ENCODE measurements around the gene KIF24. TPM values are rescaled to one million over a fixed set of nuclear protein-coding genes. Genes with fewer than 3 reads are reported as not detected.
"Not testable (repeated sequence)": the region's sequence is repeated elsewhere in the genome, so short reads cannot be mapped to it uniquely, and the experiment has no call there.

The KIF24 gene
- total RNA-seq, 1 donor from 2014 or later, result 5.0 TPM

DNA sequence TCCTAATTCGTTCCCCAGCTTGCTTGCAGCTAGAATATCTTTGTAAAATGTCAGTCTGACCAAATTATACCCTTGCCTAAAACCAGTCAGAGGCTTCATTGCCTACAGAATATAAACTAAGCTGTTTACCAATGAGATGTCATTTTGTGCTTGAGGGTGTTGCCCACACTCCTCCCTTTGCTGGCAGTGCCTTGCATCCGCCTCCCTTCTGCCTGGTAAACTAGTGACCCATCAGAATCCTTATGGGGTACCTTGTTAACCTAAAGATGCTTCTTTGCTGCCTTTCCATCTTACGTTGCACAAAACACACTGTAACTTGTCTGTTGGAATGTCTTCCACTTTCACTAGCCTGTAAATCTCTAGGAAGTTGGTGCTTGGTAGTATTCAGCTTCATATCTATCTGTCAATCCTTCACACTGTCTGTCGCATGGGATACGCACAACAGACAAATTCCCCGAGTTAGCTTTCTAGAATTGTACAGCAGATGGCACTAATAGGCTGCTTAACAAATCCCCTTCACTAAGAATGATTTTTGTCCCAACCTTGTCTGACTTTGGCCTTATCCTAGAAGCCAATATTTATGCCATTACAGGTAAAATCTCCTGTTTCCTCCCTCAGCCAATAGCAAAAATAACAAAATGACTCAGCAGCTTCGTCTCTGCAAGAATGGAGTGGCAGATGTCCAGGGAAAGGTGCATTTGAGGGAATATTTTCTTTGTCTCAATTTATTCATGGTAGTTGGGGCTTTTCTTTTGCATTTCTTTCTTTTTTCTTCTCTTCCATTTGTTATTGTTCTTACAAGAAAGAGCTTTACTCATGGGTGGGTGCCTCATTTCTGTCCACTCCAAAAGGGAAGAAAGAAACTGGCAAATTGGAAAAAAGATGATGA lies 3.3 kb upstream of the KIF24 start:
- Mint-ChIP-seq H3K4me1 (ENCODE audit: low read depth) (peaks cover 32% of the 10 kb centered on the region), H3K9me3 (no peaks in the 10 kb centered on the region), H3K27me3 (ENCODE audit: low read depth) (no peaks in the 10 kb centered on the region), H3K4me3 (ENCODE audit: low read depth) (peak overlapping the region; percentile 1), H3K27ac (no peak overlapping the region), H3K36me3 (ENCODE audit: low read depth) (peaks cover 4% of the 10 kb centered on the region)
- no peak for DNase-seq (ENCODE audit: low spot score)
- intact Hi-C loops (cut with micrococcal nuclease), result loop anchor here (5.0 kb wide), 1 partner anchor 280 kb away; the partner anchor contains the start of gene RPP25L

DNA sequence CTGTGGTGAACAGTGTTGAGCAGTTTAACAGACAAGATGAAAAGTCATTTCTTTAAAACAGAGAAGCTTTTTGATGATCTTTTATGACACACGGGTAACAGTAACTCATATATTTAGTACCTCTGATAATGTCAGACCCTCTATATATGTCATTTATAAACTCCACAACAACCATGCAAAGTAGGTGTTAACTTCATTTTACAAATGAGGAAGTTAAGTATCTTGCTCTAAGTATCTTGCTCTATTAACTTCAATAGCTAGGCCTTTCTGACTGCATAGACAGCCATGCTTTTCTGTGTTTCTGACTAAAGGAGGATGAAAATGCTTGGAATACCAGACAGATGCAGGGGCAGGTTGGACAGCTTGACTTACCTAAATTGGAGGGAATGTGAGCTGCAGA lies 2.1 kb upstream of the KIF24 start:
- no peak for DNase-seq (ENCODE audit: low spot score)
- intact Hi-C loops (cut with micrococcal nuclease), result loop anchor here (5.0 kb wide), 1 partner anchor 281 kb away; the partner anchor contains the start of gene RPP25L
- Mint-ChIP-seq H3K27ac (peak overlapping the region; percentile 1), H3K36me3 (ENCODE audit: low read depth) (peaks cover 4% of the 10 kb centered on the region), H3K9me3 (no peaks in the 10 kb centered on the region), H3K4me3 (ENCODE audit: low read depth) (peak overlapping the region; percentile 31), H3K27me3 (ENCODE audit: low read depth) (no peaks in the 10 kb centered on the region), H3K4me1 (ENCODE audit: low read depth) (peaks cover 38% of the 10 kb centered on the region)

DNA sequence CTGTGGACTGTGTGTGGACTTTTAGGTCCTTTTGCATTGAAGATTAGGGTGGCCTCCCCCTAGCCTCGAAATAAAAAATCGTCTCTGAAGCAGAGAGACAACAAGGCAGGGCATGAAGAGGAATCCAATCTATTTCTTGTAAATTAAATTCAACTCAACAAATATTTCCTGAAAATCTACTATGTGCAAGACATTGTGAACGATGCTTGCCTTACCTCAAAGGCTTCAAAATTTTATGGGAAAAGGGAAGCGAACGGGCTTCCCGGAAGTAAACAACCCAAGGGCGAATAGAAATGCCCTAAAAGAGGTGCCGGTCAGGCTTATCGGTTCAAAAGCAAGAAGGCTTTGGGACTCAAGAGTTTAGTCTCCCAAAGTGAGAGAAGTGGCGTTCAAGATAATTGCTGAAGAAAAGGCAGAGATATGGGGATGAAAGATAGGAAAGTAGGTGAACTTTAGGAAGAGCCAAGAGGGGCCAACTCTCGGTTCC lies 525 bp downstream of the KIF24 start:
- no peaks in the 10 kb centered on the region for H3K27me3 Mint-ChIP-seq (ENCODE audit: low read depth)
- no peak for DNase-seq (ENCODE audit: low spot score)
- H3K27ac Mint-ChIP-seq, result peak overlapping the region; percentile 94
- intact Hi-C loops (cut with micrococcal nuclease), result loop anchor here (1.0 kb wide), 1 partner anchor 205 kb away; no protein-coding TSS in a partner anchor
- H3K9me3 Mint-ChIP-seq, result no peaks in the 10 kb centered on the region
- H3K36me3 Mint-ChIP-seq (ENCODE audit: low read depth), result no peaks in the 10 kb centered on the region
- H3K4me3 Mint-ChIP-seq (ENCODE audit: low read depth), result peak overlapping the region; percentile 98
- H3K4me1 Mint-ChIP-seq (ENCODE audit: low read depth), result peaks cover 34% of the 10 kb centered on the region

DNA sequence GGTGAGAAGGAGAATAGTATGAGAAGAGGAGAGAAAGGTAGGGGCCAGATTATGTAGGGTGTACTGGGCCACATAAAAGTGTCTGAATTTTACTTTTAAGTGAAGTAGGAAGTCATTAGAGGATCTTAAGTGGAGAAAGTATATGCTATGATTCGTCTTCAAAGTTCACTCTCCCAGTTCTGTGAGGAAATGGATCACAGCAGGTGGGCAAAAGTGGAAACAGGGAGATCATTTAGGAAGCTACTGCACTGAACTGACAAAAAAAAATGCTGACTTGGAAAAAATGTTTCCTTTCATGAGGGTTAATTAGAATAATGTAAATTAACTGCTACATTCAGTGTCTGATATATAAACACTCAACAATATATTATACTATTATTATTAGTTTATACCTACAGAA lies 2.4 kb downstream of the KIF24 start:
- no peaks in the 10 kb centered on the region for H3K27me3 Mint-ChIP-seq (ENCODE audit: low read depth)
- H3K9me3 Mint-ChIP-seq, result no peaks in the 10 kb centered on the region
- intact Hi-C loops (cut with micrococcal nuclease), result no loop called here
- peaks cover 22% of the 10 kb centered on the region for H3K4me1 Mint-ChIP-seq (ENCODE audit: low read depth)
- H3K4me3 Mint-ChIP-seq (ENCODE audit: low read depth), result no peak overlapping the region
- no peaks in the 10 kb centered on the region for H3K36me3 Mint-ChIP-seq (ENCODE audit: low read depth)
- no peak overlapping the region for H3K27ac Mint-ChIP-seq
- no peak for DNase-seq (ENCODE audit: low spot score)

DNA sequence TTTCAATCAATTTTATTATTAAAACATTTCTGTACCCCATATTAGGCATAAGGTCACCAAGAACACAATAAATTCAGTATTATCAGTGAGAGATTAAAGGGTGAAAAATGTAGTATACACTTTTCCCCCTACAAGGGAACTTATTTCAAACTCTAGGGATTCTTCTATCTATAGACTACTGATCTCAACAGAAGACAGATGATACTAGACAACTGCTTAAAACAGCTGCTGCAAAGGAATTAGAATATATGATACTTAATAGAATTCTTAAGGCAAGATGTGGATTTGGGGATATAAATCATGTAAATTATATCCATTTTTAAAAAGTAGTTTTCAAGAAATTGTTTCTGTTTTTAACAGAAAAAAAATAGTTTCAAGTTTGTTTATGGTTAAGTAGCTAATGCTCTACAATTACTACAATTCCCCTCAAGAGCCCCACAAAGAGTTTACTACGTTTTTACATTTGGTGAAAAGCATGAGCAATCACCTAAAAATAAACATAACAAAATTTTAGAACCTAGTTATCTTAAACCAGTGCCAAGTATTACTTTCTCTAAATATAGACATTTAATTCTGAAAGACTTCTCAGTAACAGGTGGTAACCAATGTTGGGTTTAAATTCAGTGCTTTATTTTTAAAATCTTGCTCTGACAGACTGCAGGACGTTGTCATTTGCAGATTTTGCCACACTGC lies 6.0 kb downstream of the KIF24 start:
- Mint-ChIP-seq H3K27me3 (ENCODE audit: low read depth) (no peaks in the 10 kb centered on the region), H3K36me3 (ENCODE audit: low read depth) (no peaks in the 10 kb centered on the region), H3K4me1 (ENCODE audit: low read depth) (peaks cover 11% of the 10 kb centered on the region), H3K9me3 (no peaks in the 10 kb centered on the region), H3K4me3 (ENCODE audit: low read depth) (no peak overlapping the region), H3K27ac (no peak overlapping the region)
- intact Hi-C loops (cut with micrococcal nuclease), result no loop called here
- no peak for DNase-seq (ENCODE audit: low spot score)

DNA sequence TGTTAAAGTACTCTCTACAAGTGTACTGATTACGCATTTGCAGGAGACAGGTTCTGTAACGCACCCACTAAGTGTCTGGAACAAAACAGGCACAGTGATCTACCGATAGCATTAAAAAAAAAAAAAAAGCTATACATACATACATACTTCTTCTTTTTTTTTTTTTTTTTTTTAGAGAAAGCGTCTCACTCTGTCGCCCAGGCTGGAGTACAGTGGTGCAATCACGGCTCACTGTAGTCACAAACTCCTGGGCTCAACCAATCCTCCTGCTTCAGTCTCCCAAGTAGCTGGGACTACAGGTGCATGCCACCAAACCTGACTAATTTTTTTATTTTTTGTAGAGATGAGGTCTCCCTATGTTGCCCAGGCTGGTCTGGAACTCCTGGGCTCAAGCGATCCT lies 7.6 kb downstream of the KIF24 start:
- Mint-ChIP-seq H3K9me3 (no peaks in the 10 kb centered on the region), H3K4me1 (ENCODE audit: low read depth) (peaks cover 1% of the 10 kb centered on the region), H3K4me3 (ENCODE audit: low read depth) (no peak overlapping the region), H3K36me3 (ENCODE audit: low read depth) (no peaks in the 10 kb centered on the region), H3K27ac (no peak overlapping the region), H3K27me3 (ENCODE audit: low read depth) (no peaks in the 10 kb centered on the region)
- no peak for DNase-seq (ENCODE audit: low spot score)
- intact Hi-C loops (cut with micrococcal nuclease), result no loop called here

DNA sequence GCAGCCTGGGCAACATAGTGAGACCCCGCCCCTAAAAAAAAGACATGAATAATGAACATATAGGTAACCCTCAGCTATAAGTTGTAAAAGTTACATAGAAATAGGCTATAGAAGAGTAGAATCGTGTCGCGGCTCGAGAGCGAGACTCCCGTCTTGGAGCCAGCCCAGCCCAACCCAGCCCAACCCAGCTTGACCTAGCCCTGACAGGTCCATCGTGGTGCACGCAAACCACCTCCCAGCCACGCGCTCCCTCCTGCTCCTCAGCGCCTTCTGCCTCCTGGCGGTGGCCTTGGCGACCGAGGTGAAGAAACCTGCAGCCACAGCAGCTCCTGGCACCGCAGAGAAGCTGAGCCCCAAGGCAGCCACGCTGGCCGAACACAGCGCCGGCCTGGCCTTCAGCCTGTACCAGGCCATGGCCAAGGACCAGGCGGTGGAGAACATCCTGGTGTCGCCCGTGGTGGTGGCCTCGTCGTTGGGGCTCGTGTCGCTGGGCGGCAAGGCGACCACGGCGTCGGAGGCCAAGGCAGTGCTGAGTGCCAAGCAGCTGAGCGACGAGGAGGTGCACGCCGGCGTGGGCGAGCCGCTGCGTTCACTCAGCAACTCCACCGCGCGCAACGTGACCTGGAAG lies 10.8 kb downstream of the KIF24 start:
- Mint-ChIP-seq H3K36me3 (ENCODE audit: low read depth) (no peaks in the 10 kb centered on the region), H3K27me3 (ENCODE audit: low read depth) (no peaks in the 10 kb centered on the region), H3K9me3 (no peaks in the 10 kb centered on the region), H3K27ac (no peak overlapping the region), H3K4me3 (ENCODE audit: low read depth) (no peak overlapping the region), H3K4me1 (ENCODE audit: low read depth) (no peaks in the 10 kb centered on the region)
- intact Hi-C loops (cut with micrococcal nuclease), result no loop called here
- DNase-seq (ENCODE audit: low spot score), result no peak

DNA sequence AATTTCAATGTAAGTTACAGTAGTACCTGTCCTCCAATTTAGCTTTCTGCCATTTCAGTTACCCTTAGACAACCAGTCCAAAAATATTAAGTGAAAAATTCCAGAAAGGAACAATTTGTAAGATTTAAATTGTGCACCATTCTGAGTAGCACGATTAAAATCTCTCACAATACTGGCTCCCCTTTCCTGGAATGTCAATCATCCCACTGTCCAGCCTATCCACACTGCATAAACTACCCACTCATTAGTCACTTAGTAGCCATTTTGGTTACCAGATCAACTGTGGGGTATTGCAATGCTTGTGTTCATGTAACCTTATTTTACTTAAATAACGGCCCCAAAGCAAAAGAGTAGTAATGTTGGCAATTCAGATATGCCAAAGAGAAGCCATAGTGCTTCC lies 11.6 kb downstream of the KIF24 start:
- DNase-seq (ENCODE audit: low spot score), result no peak
- H3K27ac Mint-ChIP-seq, result no peak overlapping the region
- no peak overlapping the region for H3K4me3 Mint-ChIP-seq (ENCODE audit: low read depth)
- no peaks in the 10 kb centered on the region for H3K4me1 Mint-ChIP-seq (ENCODE audit: low read depth)
- no peaks in the 10 kb centered on the region for H3K36me3 Mint-ChIP-seq (ENCODE audit: low read depth)
- no peaks in the 10 kb centered on the region for H3K9me3 Mint-ChIP-seq
- H3K27me3 Mint-ChIP-seq (ENCODE audit: low read depth), result no peaks in the 10 kb centered on the region
- intact Hi-C loops (cut with micrococcal nuclease), result no loop called here

DNA sequence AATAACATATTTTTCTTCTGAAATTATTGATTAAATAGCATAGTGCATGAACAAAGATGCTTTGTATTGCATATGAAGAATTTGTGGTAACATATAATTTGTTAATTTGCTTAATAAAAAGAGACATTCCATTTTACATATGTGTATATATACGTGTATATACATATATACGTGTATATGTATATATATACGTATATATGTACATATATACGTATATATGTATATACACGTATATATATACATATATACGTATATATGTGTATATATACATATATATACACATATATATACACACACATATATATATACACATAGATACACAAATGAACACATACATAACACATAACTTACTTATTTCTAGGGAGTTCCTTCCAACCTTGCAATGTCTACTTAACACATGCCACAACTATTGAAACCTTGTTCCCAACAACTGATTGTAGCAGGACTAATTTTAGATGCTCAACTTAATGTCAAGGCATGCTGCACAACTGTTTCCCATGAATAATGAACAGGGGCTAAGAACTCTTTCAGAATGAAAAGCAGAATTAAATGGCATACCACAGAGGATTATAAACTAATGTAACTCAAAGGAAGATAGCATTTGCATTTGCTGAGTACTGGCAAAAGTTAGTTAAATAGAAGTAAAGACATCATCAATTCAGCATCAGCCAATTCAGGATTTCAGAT lies 17.4 kb downstream of the KIF24 start:
- intact Hi-C loops (cut with micrococcal nuclease), result no loop called here
- no peaks in the 10 kb centered on the region for H3K36me3 Mint-ChIP-seq (ENCODE audit: low read depth)
- no peaks in the 10 kb centered on the region for H3K27me3 Mint-ChIP-seq (ENCODE audit: low read depth)
- no peaks in the 10 kb centered on the region for H3K9me3 Mint-ChIP-seq
- H3K4me1 Mint-ChIP-seq (ENCODE audit: low read depth), result no peaks in the 10 kb centered on the region
- H3K27ac Mint-ChIP-seq, result no peak overlapping the region
- DNase-seq (ENCODE audit: low spot score), result no peak
- H3K4me3 Mint-ChIP-seq (ENCODE audit: low read depth), result no peak overlapping the region

DNA sequence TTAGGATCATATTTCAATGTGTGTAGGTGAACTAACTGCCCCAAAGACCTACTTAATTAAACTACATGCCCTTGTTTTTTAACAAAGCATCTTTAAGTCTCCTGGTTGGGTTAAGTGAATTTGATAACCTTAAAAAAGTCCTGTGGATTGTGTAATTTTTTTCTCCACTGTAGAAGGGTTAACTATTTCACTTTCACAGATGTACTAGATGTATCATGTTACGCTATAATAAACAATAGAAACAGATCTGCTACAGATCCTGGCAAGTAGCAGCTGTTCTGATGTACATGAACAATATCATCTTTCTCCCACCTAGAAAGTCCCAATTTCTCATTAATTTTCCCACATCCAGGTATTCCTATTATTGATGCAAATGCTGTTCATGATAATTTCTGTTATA lies 18.9 kb downstream of the KIF24 start:
- H3K27me3 Mint-ChIP-seq (ENCODE audit: low read depth), result no peaks in the 10 kb centered on the region
- intact Hi-C loops (cut with micrococcal nuclease), result no loop called here
- DNase-seq (ENCODE audit: low spot score), result no peak
- no peaks in the 10 kb centered on the region for H3K36me3 Mint-ChIP-seq (ENCODE audit: low read depth)
- no peak overlapping the region for H3K4me3 Mint-ChIP-seq (ENCODE audit: low read depth)
- no peaks in the 10 kb centered on the region for H3K4me1 Mint-ChIP-seq (ENCODE audit: low read depth)
- H3K27ac Mint-ChIP-seq, result no peak overlapping the region
- H3K9me3 Mint-ChIP-seq, result no peaks in the 10 kb centered on the region

DNA sequence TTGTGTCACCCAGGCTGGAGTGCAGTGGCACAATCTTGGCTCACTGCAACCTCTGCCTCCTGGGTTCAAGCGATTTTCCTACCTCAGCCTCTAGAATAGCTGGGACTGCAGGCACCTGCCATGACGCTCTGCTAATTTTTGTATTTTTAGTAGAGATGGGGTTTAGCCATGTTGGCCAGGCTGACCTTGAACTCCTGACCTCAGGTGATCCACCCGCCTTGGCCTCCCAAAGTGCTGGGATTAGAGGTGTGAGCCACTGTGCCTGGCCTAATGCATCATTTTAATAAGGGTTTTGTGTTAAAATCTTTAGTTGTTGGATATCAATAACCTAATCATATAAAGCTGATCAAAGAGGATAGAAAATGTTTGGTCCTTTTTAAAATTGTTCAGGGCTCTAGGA lies 20.8 kb downstream of the KIF24 start:
- H3K4me3 Mint-ChIP-seq (ENCODE audit: low read depth); H3K4me1 Mint-ChIP-seq (ENCODE audit: low read depth); H3K27ac Mint-ChIP-seq; H3K36me3 Mint-ChIP-seq (ENCODE audit: low read depth); intact Hi-C loops (cut with micrococcal nuclease); DNase-seq (ENCODE audit: low spot score); H3K9me3 Mint-ChIP-seq; H3K27me3 Mint-ChIP-seq (ENCODE audit: low read depth): not testable (repeated sequence)

DNA sequence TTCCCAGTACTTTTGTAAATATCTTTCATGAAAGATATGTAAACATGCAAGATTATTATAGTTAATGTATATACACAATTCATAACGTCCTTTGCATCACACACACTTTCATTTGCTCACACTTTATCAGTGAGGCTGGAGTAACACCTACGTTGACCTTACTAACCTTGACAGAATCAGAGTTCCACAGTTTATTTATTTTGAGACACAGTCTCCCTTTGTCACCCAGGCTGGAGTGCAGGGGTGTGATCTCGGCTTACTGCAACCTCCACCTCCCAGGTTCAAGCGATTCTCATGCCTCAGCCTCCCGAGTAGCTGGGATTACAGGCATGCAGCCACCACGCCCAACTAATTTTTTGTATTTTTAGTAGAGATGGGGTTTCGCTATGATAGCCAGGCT lies 28.0 kb downstream of the KIF24 start:
- H3K27ac Mint-ChIP-seq; intact Hi-C loops (cut with micrococcal nuclease); H3K36me3 Mint-ChIP-seq (ENCODE audit: low read depth); DNase-seq (ENCODE audit: low spot score); H3K4me3 Mint-ChIP-seq (ENCODE audit: low read depth); H3K4me1 Mint-ChIP-seq (ENCODE audit: low read depth); H3K27me3 Mint-ChIP-seq (ENCODE audit: low read depth); H3K9me3 Mint-ChIP-seq: not testable (repeated sequence)
